ENCODE data around the gene EFCAB14. TPM values are rescaled to one million over a fixed set of nuclear protein-coding genes. Genes with fewer than 3 reads are reported as not detected.
A peak's percentile ranks its signal among the peaks of the same experiment; 100 is the strongest.
"Not testable (repeated sequence)": the region's sequence is repeated elsewhere in the genome, so short reads cannot be mapped to it uniquely, and the experiment has no call there.

Gene EFCAB14
- total RNA-seq, 1 donor from 2014 or later = 69.1 TPM

- intact Hi-C loops (cut with micrococcal nuclease) = loop anchor here (5.0 kb wide), 1 partner anchor 37 kb away; the partner anchor contains the start of gene MOB3C
- peaks cover 25% of the 10 kb centered on the region for H3K4me1 Mint-ChIP-seq (ENCODE audit: low read depth)
- no peaks in the 10 kb centered on the region for H3K27me3 Mint-ChIP-seq (ENCODE audit: low read depth)
- H3K36me3 Mint-ChIP-seq (ENCODE audit: low read depth) = peaks cover 76% of the 10 kb centered on the region
- no peak for DNase-seq (ENCODE audit: low spot score)
- H3K4me3 Mint-ChIP-seq (ENCODE audit: low read depth) = no peak overlapping the region
- peaks cover 24% of the 10 kb centered on the region for H3K9me3 Mint-ChIP-seq
- peak overlapping the region; percentile 70 for H3K27ac Mint-ChIP-seq
Observed at GRCh38 chr1:46654012-46654411, 64.9 kb downstream of the EFCAB14 start.

DNA sequence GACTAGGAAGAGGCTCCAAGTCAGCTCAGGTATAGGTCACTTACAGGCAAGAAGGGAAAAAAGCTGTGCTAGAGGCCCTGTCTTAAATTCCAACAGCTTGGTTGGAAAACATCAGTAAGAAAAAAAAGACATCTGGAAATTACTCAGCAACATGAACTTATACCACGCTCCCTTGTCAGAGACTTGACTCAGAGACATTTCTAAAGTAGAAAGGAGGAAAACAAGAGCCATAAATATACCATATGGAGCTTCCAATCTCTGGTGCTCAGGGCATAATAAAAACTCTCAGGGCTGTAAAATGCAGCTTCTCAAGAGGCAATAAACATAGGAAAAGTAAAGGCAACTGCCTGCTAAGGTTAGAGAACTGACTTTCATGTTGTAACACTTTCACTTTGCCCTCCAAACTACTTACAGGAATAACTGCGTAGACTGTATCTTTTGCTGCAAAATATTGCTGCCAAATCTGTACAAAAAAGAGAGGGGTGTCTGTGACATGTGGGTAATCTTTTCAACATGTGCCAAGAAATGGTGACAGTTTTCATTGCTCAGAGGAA lies 65.4 kb downstream of the EFCAB14 start:
- Mint-ChIP-seq H3K36me3 (ENCODE audit: low read depth) (peaks cover 76% of the 10 kb centered on the region), H3K27ac (peak overlapping the region; percentile 70), H3K9me3 (peaks cover 24% of the 10 kb centered on the region), H3K4me1 (ENCODE audit: low read depth) (peaks cover 25% of the 10 kb centered on the region), H3K27me3 (ENCODE audit: low read depth) (no peaks in the 10 kb centered on the region), H3K4me3 (ENCODE audit: low read depth) (no peak overlapping the region)
- DNase-seq (ENCODE audit: low spot score) = no peak
- intact Hi-C loops (cut with micrococcal nuclease) = loop anchor here (2.0 to 5.0 kb wide), 3 partner anchors 15 to 73 kb away; partner anchors contain the start of genes ATPAF1 and MOB3C

DNA sequence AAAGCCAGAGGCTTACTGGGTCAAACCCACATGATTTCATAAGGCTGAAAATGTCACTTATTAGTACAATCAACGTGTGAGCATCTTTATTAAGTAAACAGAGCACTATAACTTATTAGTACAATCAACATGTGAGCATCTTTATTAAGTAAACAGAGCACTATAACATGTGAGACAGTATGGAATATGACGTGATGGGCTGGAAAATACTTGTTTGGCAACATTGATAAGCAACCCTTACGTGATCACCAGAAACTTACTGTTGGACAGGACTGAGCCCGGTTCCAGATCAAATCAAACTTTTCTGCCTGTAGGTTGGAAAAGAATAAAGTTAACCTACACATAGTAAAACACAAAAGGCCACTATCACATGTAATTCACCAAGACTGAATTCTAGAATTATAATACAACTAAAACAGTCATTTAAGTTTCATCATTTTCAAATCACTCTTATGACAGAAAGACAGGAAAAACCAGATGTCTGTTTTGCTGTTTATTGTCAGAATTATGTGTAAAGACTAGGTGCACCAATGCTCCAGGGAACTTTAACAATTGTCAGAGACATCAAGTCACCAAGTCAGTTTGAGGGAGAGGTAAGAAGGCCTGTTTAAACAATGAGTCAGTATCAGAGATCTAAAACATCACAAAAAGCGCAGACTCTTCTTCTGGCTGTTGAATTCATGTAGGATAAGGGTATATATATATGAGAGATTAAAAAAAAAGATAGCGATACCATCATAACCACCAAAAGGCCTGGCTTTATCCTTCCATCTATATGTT lies 66.4 kb downstream of the EFCAB14 start:
- H3K9me3 Mint-ChIP-seq = peaks cover 25% of the 10 kb centered on the region
- peak overlapping the region; percentile 70 for H3K27ac Mint-ChIP-seq
- peaks cover 24% of the 10 kb centered on the region for H3K4me1 Mint-ChIP-seq (ENCODE audit: low read depth)
- intact Hi-C loops (cut with micrococcal nuclease) = loop anchor here (2.0 to 5.0 kb wide), 3 partner anchors 16 to 72 kb away; partner anchors contain the start of genes ATPAF1 and MOB3C
- H3K4me3 Mint-ChIP-seq (ENCODE audit: low read depth) = no peak overlapping the region
- H3K27me3 Mint-ChIP-seq (ENCODE audit: low read depth) = no peaks in the 10 kb centered on the region
- DNase-seq (ENCODE audit: low spot score) = no peak
- H3K36me3 Mint-ChIP-seq (ENCODE audit: low read depth) = peaks cover 75% of the 10 kb centered on the region

GRCh38 chr1:46651152-46651551 lies 67.8 kb downstream of the EFCAB14 start:
- intact Hi-C loops (cut with micrococcal nuclease) = loop anchor here (5.0 kb wide), 1 partner anchor 34 kb away; the partner anchor contains the start of gene MOB3C
- H3K36me3 Mint-ChIP-seq (ENCODE audit: low read depth) = peaks cover 78% of the 10 kb centered on the region
- not testable (repeated sequence) for DNase-seq (ENCODE audit: low spot score); H3K4me3 Mint-ChIP-seq (ENCODE audit: low read depth); H3K27me3 Mint-ChIP-seq (ENCODE audit: low read depth); H3K27ac Mint-ChIP-seq
- peaks cover 32% of the 10 kb centered on the region for H3K4me1 Mint-ChIP-seq (ENCODE audit: low read depth)
- peaks cover 31% of the 10 kb centered on the region for H3K9me3 Mint-ChIP-seq

GRCh38 chr1:46650491-46650890 lies 68.4 kb downstream of the EFCAB14 start:
- Mint-ChIP-seq H3K27ac (no peak overlapping the region), H3K36me3 (ENCODE audit: low read depth) (peaks cover 72% of the 10 kb centered on the region), H3K9me3 (peaks cover 31% of the 10 kb centered on the region), H3K4me1 (ENCODE audit: low read depth) (peaks cover 32% of the 10 kb centered on the region), H3K4me3 (ENCODE audit: low read depth) (no peak overlapping the region), H3K27me3 (ENCODE audit: low read depth) (no peaks in the 10 kb centered on the region)
- intact Hi-C loops (cut with micrococcal nuclease) = loop anchor here (5.0 kb wide), 1 partner anchor 33 kb away; the partner anchor contains the start of gene MOB3C
- DNase-seq (ENCODE audit: low spot score) = no peak

- Mint-ChIP-seq H3K36me3 (ENCODE audit: low read depth) (peaks cover 70% of the 10 kb centered on the region), H3K4me1 (ENCODE audit: low read depth) (peaks cover 32% of the 10 kb centered on the region), H3K27me3 (ENCODE audit: low read depth) (no peaks in the 10 kb centered on the region), H3K27ac (no peak overlapping the region), H3K4me3 (ENCODE audit: low read depth) (no peak overlapping the region), H3K9me3 (peaks cover 27% of the 10 kb centered on the region)
- intact Hi-C loops (cut with micrococcal nuclease) = loop anchor here (5.0 kb wide), 1 partner anchor 32 kb away; the partner anchor contains the start of gene MOB3C
- no peak for DNase-seq (ENCODE audit: low spot score)
Observed at GRCh38 chr1:46649764-46650163, 69.2 kb downstream of the EFCAB14 start.

DNA sequence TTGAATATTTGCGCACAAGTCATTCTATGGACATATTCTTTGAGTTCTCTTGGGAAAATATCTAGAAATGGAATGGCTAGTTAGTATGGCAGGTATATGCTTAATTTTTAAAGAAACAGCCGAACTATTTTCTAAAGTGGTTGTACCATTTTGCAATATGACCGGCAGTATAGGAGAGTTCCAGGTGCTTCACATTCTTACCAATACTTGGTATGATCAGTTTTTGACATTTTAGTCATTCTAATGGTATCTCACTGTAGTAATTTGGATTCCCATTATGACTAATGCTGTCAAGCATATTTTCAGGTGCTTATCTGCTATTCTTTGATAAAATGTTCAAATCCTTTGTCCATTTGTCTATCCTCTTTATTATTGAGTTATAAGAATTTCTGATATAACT lies 71.3 kb downstream of the EFCAB14 start:
- Mint-ChIP-seq H3K4me3 (ENCODE audit: low read depth) (no peak overlapping the region), H3K36me3 (ENCODE audit: low read depth) (peaks cover 56% of the 10 kb centered on the region), H3K4me1 (ENCODE audit: low read depth) (peaks cover 16% of the 10 kb centered on the region), H3K27me3 (ENCODE audit: low read depth) (no peaks in the 10 kb centered on the region), H3K9me3 (peaks cover 25% of the 10 kb centered on the region), H3K27ac (no peak overlapping the region)
- intact Hi-C loops (cut with micrococcal nuclease) = no loop called here
- no peak for DNase-seq (ENCODE audit: low spot score)

- Mint-ChIP-seq H3K36me3 (ENCODE audit: low read depth) (peaks cover 55% of the 10 kb centered on the region), H3K27ac (no peak overlapping the region), H3K4me3 (ENCODE audit: low read depth) (no peak overlapping the region), H3K9me3 (peaks cover 25% of the 10 kb centered on the region), H3K27me3 (ENCODE audit: low read depth) (no peaks in the 10 kb centered on the region), H3K4me1 (ENCODE audit: low read depth) (peaks cover 10% of the 10 kb centered on the region)
- intact Hi-C loops (cut with micrococcal nuclease) = no loop called here
- DNase-seq (ENCODE audit: low spot score) = no peak
Observed at GRCh38 chr1:46646844-46647243, 72.1 kb downstream of the EFCAB14 start.

DNA sequence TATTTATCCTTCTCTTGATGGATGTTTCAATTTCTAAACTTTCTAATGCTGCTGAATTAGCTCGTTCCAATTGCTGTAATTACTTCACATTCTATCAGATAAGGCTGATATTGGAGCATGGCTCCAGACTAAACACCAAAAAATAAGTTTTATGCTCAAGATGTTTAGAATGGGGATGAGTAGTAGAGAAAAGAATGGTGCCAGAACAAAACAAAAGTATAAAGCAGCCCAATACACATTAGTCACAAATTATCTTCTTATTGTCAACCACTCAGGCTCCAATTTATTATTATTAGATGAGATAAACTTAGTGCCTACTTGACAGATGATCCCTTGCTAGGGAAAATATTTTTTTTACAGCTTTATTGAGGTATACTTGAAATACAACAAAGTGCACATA lies 72.6 kb downstream of the EFCAB14 start:
- H3K27ac Mint-ChIP-seq = no peak overlapping the region
- H3K36me3 Mint-ChIP-seq (ENCODE audit: low read depth) = peaks cover 55% of the 10 kb centered on the region
- intact Hi-C loops (cut with micrococcal nuclease) = no loop called here
- no peak overlapping the region for H3K4me3 Mint-ChIP-seq (ENCODE audit: low read depth)
- H3K27me3 Mint-ChIP-seq (ENCODE audit: low read depth) = no peaks in the 10 kb centered on the region
- no peak for DNase-seq (ENCODE audit: low spot score)
- H3K4me1 Mint-ChIP-seq (ENCODE audit: low read depth) = peaks cover 9% of the 10 kb centered on the region
- H3K9me3 Mint-ChIP-seq = peaks cover 25% of the 10 kb centered on the region

DNA sequence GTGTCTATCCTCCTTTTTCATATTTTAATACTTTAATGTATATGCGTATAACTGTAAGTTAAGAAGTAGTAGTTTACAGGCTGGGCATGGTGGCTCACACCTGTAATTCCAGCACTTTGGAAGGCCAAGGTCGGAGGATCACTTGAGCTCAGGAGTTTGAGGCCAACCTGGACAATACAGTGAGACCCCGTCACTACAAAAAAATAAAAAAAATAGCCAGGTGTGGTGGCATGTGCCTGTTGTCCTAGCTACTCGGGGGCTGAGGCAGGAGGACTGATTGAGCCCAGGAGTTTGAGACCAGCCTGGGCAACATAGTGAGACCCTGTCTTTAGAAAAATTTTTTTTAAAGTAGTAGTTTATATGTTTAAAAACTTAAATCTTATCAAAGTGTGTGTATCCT lies 73.1 kb downstream of the EFCAB14 start:
- intact Hi-C loops (cut with micrococcal nuclease) = no loop called here

GRCh38 chr1:46643368-46643775 lies 75.5 kb downstream of the EFCAB14 start:
- no peak overlapping the region for H3K27ac Mint-ChIP-seq
- peaks cover 9% of the 10 kb centered on the region for H3K4me1 Mint-ChIP-seq (ENCODE audit: low read depth)
- intact Hi-C loops (cut with micrococcal nuclease) = no loop called here

More for the DNA sequence above, 73.1 kb downstream of the EFCAB14 start:
- Mint-ChIP-seq H3K27me3 (ENCODE audit: low read depth) (no peaks in the 10 kb centered on the region), H3K9me3 (peaks cover 24% of the 10 kb centered on the region), H3K36me3 (ENCODE audit: low read depth) (peaks cover 51% of the 10 kb centered on the region), H3K27ac (no peak overlapping the region), H3K4me3 (ENCODE audit: low read depth) (no peak overlapping the region), H3K4me1 (ENCODE audit: low read depth) (peaks cover 9% of the 10 kb centered on the region)
- no peak for DNase-seq (ENCODE audit: low spot score)

DNA sequence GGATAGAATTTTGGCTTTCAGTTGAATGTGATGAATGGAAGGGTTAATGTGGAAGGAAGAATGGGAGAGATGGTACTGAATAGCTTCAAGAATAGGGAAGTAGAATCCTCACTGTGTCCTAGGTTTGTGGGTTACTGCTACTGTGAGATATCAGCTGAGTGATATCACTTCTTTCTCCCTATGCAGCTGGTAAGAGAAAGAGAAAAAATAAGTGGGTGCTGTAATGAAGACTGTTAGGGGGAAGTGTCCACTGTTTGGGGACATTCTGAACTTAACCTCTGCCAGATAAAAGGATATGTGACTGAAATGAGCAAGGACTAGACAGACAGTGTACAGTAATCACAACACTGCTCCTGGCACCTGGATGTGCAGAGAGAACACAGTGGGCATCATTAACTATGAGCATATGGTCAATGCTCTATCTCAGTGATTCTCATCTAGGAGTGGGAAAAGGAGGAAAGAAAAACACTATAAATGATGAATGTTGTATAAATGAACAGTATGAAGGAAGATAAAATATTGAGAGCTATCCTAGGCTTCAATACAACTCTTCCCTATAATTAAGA lies 76.7 kb downstream of the EFCAB14 start:
- Mint-ChIP-seq H3K4me1 (ENCODE audit: low read depth) (peaks cover 5% of the 10 kb centered on the region), H3K4me3 (ENCODE audit: low read depth) (no peak overlapping the region), H3K27ac (no peak overlapping the region), H3K27me3 (ENCODE audit: low read depth) (no peaks in the 10 kb centered on the region), H3K36me3 (ENCODE audit: low read depth) (peaks cover 35% of the 10 kb centered on the region), H3K9me3 (peaks cover 3% of the 10 kb centered on the region)
- DNase-seq (ENCODE audit: low spot score) = no peak
- intact Hi-C loops (cut with micrococcal nuclease) = no loop called here

More at GRCh38 chr1:46643368-46643775, 75.5 kb downstream of the EFCAB14 start:
- H3K36me3 Mint-ChIP-seq (ENCODE audit: low read depth) = peaks cover 42% of the 10 kb centered on the region
- H3K4me3 Mint-ChIP-seq (ENCODE audit: low read depth) = no peak overlapping the region
- no peak for DNase-seq (ENCODE audit: low spot score)
- no peaks in the 10 kb centered on the region for H3K27me3 Mint-ChIP-seq (ENCODE audit: low read depth)
- peaks cover 7% of the 10 kb centered on the region for H3K9me3 Mint-ChIP-seq

GRCh38 chr1:46639547-46639946 lies 79.4 kb downstream of the EFCAB14 start:
- Mint-ChIP-seq H3K4me3 (ENCODE audit: low read depth) (no peak overlapping the region), H3K4me1 (ENCODE audit: low read depth) (peaks cover 11% of the 10 kb centered on the region), H3K36me3 (ENCODE audit: low read depth) (peaks cover 41% of the 10 kb centered on the region), H3K27ac (no peak overlapping the region), H3K27me3 (ENCODE audit: low read depth) (no peaks in the 10 kb centered on the region), H3K9me3 (no peaks in the 10 kb centered on the region)
- intact Hi-C loops (cut with micrococcal nuclease) = no loop called here
- DNase-seq (ENCODE audit: low spot score) = no peak
